OCI-LY3 (cell line): ENCODE results near the gene DACH2.

Source experiments
- CTCF ChIP-seq: fragments of 200-600, 300-600 bp; sonication (generic); IDR thresholded peaks from 2 replicates; pipeline ENCODE4 v1.5.1; 2014; ENCODE audit warnings: antibody characterized with exemption, low read length, low read depth
- EZH2phosphoT487 ChIP-seq: fragments of 200-600 bp; shearing (Covaris generic); IDR thresholded peaks from 2 replicates; pipeline ENCODE4 v1.6.1; 2018; ENCODE audit warnings: antibody characterized with exemption, mixed run types, low read depth

- TF ChIP-seq CTCF: no peak
- no peak for TF ChIP-seq EZH2phosphoT487
These were observed 62.5 kb downstream of the DACH2 start for GRCh38 chrX:86210772-86211171.
